Neural progenitor cell (in vitro differentiated cells): ENCODE results near the gene PEX14. TPM values are rescaled to one million over a fixed set of nuclear protein-coding genes. Genes with fewer than 3 reads are reported as not detected.

Experiments used
- DNase-seq: peaks from one replicate; pipeline ENCODE4 v3.0.0-alpha.2; 2016; ENCODE audit warnings: low spot score
- H2AFZ ChIP-seq: fragments of 200-600 bp; sonication (generic); replicated peaks from 2 replicates; pipeline ENCODE4 v1.6.1; 2016; ENCODE audit warnings: antibody characterized with exemption
- H3F3A ChIP-seq: fragments of 200-600 bp; sonication (generic); 2 replicates; pipeline ENCODE4 v1.6.1; 2016; ENCODE audit warnings: antibody characterized with exemption, low read depth
- H3K27ac ChIP-seq: fragments of 200-600 bp; sonication (generic); 2 replicates; pipeline ENCODE4 v1.5.1; 2016; ENCODE audit warnings: mild to moderate bottlenecking
- H3K27me3 ChIP-seq: fragments of 200-600 bp; sonication (generic); 2 replicates; pipeline ENCODE4 v1.6.1; 2016; ENCODE audit warnings: mild to moderate bottlenecking, moderate library complexity
- H3K36me3 ChIP-seq: fragments of 200-600 bp; sonication (generic); 2 replicates; pipeline ENCODE4 v1.5.1; 2016
- H3K4me1 ChIP-seq: fragments of 200-600 bp; sonication (generic); 2 replicates; pipeline ENCODE4 v1.6.1; 2016; ENCODE audit warnings: mixed run types
- H3K4me2 ChIP-seq: fragments of 200-600 bp; sonication (generic); 2 replicates; pipeline ENCODE4 v1.6.1; 2016
- H3K4me3 ChIP-seq: fragments of 200-600 bp; sonication (generic); 2 replicates; pipeline ENCODE4 v1.5.1; 2016
- H3K79me2 ChIP-seq: fragments of 200-600 bp; sonication (generic); 2 replicates; pipeline ENCODE4 v1.6.1; 2016; ENCODE audit warnings: low read depth
- H3K9ac ChIP-seq: fragments of 200-600 bp; sonication (generic); 2 replicates; pipeline ENCODE4 v1.6.1; 2016
- H3K9me3 ChIP-seq: fragments of 200-600 bp; sonication (generic); 2 replicates; pipeline ENCODE4 v1.5.1; 2016; ENCODE audit warnings: low read depth
- H4K20me1 ChIP-seq: fragments of 200-600 bp; sonication (generic); 2 replicates; pipeline ENCODE4 v1.6.1; 2016; ENCODE audit warnings: low read depth
- H3K27ac Mint-ChIP-seq: 3 replicates; pipeline ENCODE4 v1.8.0; 2021; ENCODE audit warnings: mixed read lengths
- H3K27me3 Mint-ChIP-seq: 2 replicates; pipeline ENCODE4 v1.8.0; 2022; ENCODE audit warnings: low read depth, mild to moderate bottlenecking, inconsistent platforms, moderate library complexity, mixed read lengths; ENCODE audit not compliant: insufficient read depth
- H3K36me3 Mint-ChIP-seq: 3 replicates; pipeline ENCODE4 v1.8.0; 2021; ENCODE audit warnings: mixed read lengths
- H3K4me1 Mint-ChIP-seq: 3 replicates; pipeline ENCODE4 v1.8.0; 2021; ENCODE audit warnings: mixed read lengths
- H3K4me3 Mint-ChIP-seq: 3 replicates; pipeline ENCODE4 v1.8.0; 2021; ENCODE audit warnings: mild to moderate bottlenecking, moderate library complexity, mixed read lengths
- H3K9me3 Mint-ChIP-seq: 3 replicates; pipeline ENCODE4 v1.8.0; 2020; ENCODE audit warnings: mixed read lengths
- EZH2 ChIP-seq: fragments of 200-600 bp; sonication (generic); IDR thresholded peaks from 2 replicates; pipeline ENCODE4 v1.6.1; 2017; ENCODE audit warnings: antibody characterized with exemption, mild to moderate bottlenecking, moderate library complexity
- EZH2phosphoT487 ChIP-seq: fragments of 200-600 bp; sonication (generic); IDR thresholded peaks from 2 replicates; pipeline ENCODE4 v1.6.1; 2017; ENCODE audit warnings: antibody characterized with exemption
- total RNA-seq: library from RNA; depleted of rRNA; stranded (reverse); fragments of >200 nt; gene quantifications from 2 replicates; pipeline ENCODE4 v1.2.3, GENCODE V29; 2015; ENCODE audit warnings: low replicate concordance
- TF ChIP-seq, protein P1 (sequence below): fragments of 200-600 bp; sonication (generic); IDR thresholded peaks from 2 replicates; pipeline ENCODE4 v1.5.1; 2017; ENCODE audit warnings: antibody characterized with exemption, mild to moderate bottlenecking

Gene PEX14
- total RNA-seq, 1 donor from 2014 or later, result 9.3 TPM

DNA sequence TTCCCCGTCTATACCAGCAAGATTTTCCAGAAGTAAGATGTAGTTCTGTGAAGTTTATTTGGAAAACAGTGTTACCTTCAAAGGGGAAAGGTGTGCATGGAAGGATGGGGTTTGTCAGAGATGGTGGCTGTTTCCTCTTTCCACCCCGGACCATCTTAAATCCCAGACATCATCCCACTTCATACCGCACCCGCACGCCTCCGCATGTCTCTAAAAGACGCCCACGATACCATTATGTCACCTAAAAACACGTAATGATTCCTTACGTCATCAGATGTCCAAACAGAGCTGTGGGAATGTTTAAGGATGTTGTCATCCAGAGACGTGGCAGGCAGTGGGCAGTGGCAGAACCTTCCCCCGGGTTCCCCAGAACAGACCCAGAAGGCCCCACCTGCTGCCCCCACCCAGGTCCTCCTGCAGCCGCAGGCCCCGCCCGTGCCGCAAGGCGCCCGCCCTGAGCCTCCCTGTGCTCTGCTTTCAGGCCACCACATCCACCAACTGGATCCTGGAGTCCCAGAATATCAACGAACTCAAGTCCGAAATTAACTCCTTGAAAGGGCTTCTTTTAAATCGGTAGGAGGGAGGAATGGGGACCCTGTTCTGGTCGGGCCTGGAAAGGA is 152.2 kb downstream of the PEX14 start:
- H3K79me2 ChIP-seq, result no peaks in the 10 kb centered on the region
- no peaks in the 10 kb centered on the region for H3K9me3 ChIP-seq
- H3K4me1 Mint-ChIP-seq, result peaks cover 28% of the 10 kb centered on the region
- H3K27me3 Mint-ChIP-seq, result peaks cover 3% of the 10 kb centered on the region
- peaks cover 5% of the 10 kb centered on the region for H3F3A ChIP-seq
- no peak overlapping the region for H3K9ac ChIP-seq
- H2AFZ ChIP-seq, result no peak overlapping the region
- no peak overlapping the region for H3K4me2 ChIP-seq
- H4K20me1 ChIP-seq, result peaks cover 19% of the 10 kb centered on the region
- TF ChIP-seq, protein P1, sequence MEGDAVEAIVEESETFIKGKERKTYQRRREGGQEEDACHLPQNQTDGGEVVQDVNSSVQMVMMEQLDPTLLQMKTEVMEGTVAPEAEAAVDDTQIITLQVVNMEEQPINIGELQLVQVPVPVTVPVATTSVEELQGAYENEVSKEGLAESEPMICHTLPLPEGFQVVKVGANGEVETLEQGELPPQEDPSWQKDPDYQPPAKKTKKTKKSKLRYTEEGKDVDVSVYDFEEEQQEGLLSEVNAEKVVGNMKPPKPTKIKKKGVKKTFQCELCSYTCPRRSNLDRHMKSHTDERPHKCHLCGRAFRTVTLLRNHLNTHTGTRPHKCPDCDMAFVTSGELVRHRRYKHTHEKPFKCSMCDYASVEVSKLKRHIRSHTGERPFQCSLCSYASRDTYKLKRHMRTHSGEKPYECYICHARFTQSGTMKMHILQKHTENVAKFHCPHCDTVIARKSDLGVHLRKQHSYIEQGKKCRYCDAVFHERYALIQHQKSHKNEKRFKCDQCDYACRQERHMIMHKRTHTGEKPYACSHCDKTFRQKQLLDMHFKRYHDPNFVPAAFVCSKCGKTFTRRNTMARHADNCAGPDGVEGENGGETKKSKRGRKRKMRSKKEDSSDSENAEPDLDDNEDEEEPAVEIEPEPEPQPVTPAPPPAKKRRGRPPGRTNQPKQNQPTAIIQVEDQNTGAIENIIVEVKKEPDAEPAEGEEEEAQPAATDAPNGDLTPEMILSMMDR, result no peak
- TF ChIP-seq EZH2phosphoT487 (no peak), EZH2 (no peak)
- no peaks in the 10 kb centered on the region for H3K27me3 ChIP-seq
- no peaks in the 10 kb centered on the region for H3K9me3 Mint-ChIP-seq
- DNase-seq, result no peak
- H3K27ac ChIP-seq, result no peak overlapping the region
- no peak overlapping the region for H3K4me3 ChIP-seq
- no peaks in the 10 kb centered on the region for H3K36me3 Mint-ChIP-seq
- no peaks in the 10 kb centered on the region for H3K36me3 ChIP-seq
- no peak overlapping the region for H3K4me3 Mint-ChIP-seq
- peaks cover 13% of the 10 kb centered on the region for H3K4me1 ChIP-seq
- no peak overlapping the region for H3K27ac Mint-ChIP-seq

DNA sequence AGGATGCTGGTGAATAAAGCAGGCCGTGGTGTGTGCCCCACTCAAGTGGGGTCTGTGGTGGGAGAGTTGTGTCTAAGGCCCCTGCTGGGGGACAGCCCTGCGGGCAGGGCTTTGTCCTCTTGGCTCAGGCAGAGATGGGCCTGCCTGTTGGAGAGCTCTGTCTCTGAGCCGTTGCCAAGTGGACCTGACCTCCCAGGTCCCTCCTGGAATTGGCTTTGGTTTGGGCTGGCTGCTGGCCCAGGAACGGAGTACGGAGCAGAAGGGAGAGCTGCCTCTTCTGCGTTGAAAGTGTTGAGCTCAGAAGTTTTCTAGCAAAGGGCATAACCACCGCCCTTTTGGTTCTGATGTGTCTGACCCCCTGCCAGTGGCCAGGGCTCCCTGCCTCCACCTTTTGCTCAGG is 153.9 kb downstream of the PEX14 start:
- Mint-ChIP-seq H3K36me3 (no peaks in the 10 kb centered on the region), H3K27ac (no peak overlapping the region), H3K4me3 (no peak overlapping the region), H3K4me1 (peaks cover 37% of the 10 kb centered on the region), H3K9me3 (no peaks in the 10 kb centered on the region), H3K27me3 (peaks cover 3% of the 10 kb centered on the region)
- H3K27me3 ChIP-seq, result no peaks in the 10 kb centered on the region
- peaks cover 19% of the 10 kb centered on the region for H3F3A ChIP-seq
- H3K36me3 ChIP-seq, result no peaks in the 10 kb centered on the region
- H3K79me2 ChIP-seq, result no peaks in the 10 kb centered on the region
- H4K20me1 ChIP-seq, result peaks cover 37% of the 10 kb centered on the region
- H2AFZ ChIP-seq, result no peak overlapping the region
- no peak overlapping the region for H3K27ac ChIP-seq
- TF ChIP-seq EZH2phosphoT487 (no peak), EZH2 (no peak)
- H3K4me1 ChIP-seq, result peaks cover 28% of the 10 kb centered on the region
- DNase-seq, result no peak
- no peak overlapping the region for H3K4me3 ChIP-seq
- no peaks in the 10 kb centered on the region for H3K9me3 ChIP-seq
- H3K4me2 ChIP-seq, result no peak overlapping the region
- H3K9ac ChIP-seq, result no peak overlapping the region

DNA sequence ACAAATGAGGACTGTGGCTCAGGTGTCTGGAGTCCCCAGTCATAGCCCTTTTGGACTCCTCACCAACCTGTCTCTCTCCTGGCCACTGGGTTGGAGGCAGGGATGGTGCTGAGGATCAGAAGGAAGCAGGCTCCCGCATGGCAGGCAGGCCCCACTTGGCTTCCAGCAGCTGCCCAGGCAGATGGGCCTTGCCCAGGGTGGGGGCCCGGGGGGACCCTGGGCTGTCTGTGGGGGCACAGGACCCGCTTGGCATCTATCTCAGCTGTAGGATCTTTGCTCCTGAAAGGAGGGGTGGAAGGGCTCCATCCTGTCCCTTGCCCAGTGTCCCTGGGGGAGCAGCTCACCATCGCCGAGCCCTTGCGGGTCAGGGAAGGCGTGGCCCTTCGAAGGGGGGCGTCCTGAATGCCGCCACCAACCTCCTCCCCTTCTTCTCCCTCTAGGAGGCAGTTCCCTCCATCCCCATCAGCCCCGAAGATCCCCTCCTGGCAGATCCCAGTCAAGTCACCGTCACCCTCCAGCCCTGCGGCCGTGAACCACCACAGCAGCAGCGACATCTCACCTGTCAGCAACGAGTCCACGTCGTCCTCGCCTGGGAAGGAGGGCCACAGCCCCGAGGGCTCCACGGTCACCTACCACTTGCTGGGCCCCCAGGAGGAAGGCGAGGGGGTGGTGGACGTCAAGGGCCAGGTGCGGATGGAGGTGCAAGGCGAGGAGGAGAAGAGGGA is 154.5 kb downstream of the PEX14 start:
- H3K27ac ChIP-seq, result no peak overlapping the region
- H3K9me3 ChIP-seq, result no peaks in the 10 kb centered on the region
- peaks cover 3% of the 10 kb centered on the region for H3K27me3 Mint-ChIP-seq
- no peaks in the 10 kb centered on the region for H3K79me2 ChIP-seq
- peaks cover 40% of the 10 kb centered on the region for H3K4me1 Mint-ChIP-seq
- peaks cover 28% of the 10 kb centered on the region for H3K4me1 ChIP-seq
- TF ChIP-seq, protein P1, result no peak
- no peak for TF ChIP-seq EZH2
- no peak for TF ChIP-seq EZH2phosphoT487
- H3K36me3 Mint-ChIP-seq, result no peaks in the 10 kb centered on the region
- H3K27ac Mint-ChIP-seq, result no peak overlapping the region
- DNase-seq, result no peak
- H3K4me2 ChIP-seq, result no peak overlapping the region
- peaks cover 37% of the 10 kb centered on the region for H4K20me1 ChIP-seq
- H3K4me3 ChIP-seq, result no peak overlapping the region
- no peaks in the 10 kb centered on the region for H3K9me3 Mint-ChIP-seq
- no peak overlapping the region for H3K4me3 Mint-ChIP-seq
- no peaks in the 10 kb centered on the region for H3K36me3 ChIP-seq
- H3F3A ChIP-seq, result peaks cover 19% of the 10 kb centered on the region
- H2AFZ ChIP-seq, result no peak overlapping the region
- no peak overlapping the region for H3K9ac ChIP-seq
- H3K27me3 ChIP-seq, result no peaks in the 10 kb centered on the region
